NT2/D1 (cell line): ENCODE measurements around the gene KIF2A.

Source experiments
- DNase-seq: peaks from one replicate; pipeline ENCODE4 v3.0.0-alpha.2; 2011; ENCODE audit warnings: low read depth, low spot score
- H3K27me3 ChIP-seq: 2 replicates; pipeline ENCODE4 v1.6.0; 2011; ENCODE audit warnings: mild to moderate bottlenecking; ENCODE audit not compliant: insufficient read length, insufficient read depth
- H3K36me3 ChIP-seq: 2 replicates; pipeline ENCODE4 v1.6.1; 2011; ENCODE audit warnings: mild to moderate bottlenecking, low read length, mixed read lengths; ENCODE audit not compliant: insufficient read depth, insufficient read length
- H3K4me1 ChIP-seq: 2 replicates; pipeline ENCODE4 v1.5.1; 2011; ENCODE audit not compliant: insufficient read depth, insufficient read length
- H3K4me3 ChIP-seq: 2 replicates; pipeline ENCODE4 v1.5.1; 2011; ENCODE audit warnings: low read depth; ENCODE audit not compliant: insufficient read length
- H3K9ac ChIP-seq: 2 replicates; pipeline ENCODE4 v1.6.0; 2011; ENCODE audit warnings: low read depth; ENCODE audit not compliant: insufficient read length
- H3K9me3 ChIP-seq: 2 replicates; pipeline ENCODE4 v1.5.1; 2011; ENCODE audit warnings: mild to moderate bottlenecking, low read length; ENCODE audit not compliant: insufficient read depth
- SUZ12 ChIP-seq: IDR thresholded peaks from 2 replicates; pipeline ENCODE4 v1.6.1; 2011; ENCODE audit not compliant: insufficient read length, insufficient read depth; ENCODE audit errors: extremely low read depth
- YY1 ChIP-seq: IDR thresholded peaks from 2 replicates; pipeline ENCODE4 v1.6.1; 2011; ENCODE audit not compliant: insufficient read length, insufficient read depth
- ZNF274 ChIP-seq: IDR thresholded peaks from 2 replicates; pipeline ENCODE4 v1.6.1; 2011; ENCODE audit warnings: mild to moderate bottlenecking, low read depth, low read length

KIF2A gene

GRCh38 chr5:62268234-62268633 lies 37.8 kb upstream of the KIF2A start:
- TF ChIP-seq YY1 (no peak), ZNF274 (no peak), SUZ12 (no peak)
- Histone ChIP-seq H3K4me3 (no peak overlapping the region), H3K4me1 (no peaks in the 10 kb centered on the region), H3K27me3 (no peaks in the 10 kb centered on the region), H3K9ac (no peak overlapping the region), H3K9me3 (no peaks in the 10 kb centered on the region), H3K36me3 (no peaks in the 10 kb centered on the region)
- no peak for DNase-seq

GRCh38 chr5:62268792-62269191 lies 37.2 kb upstream of the KIF2A start:
- no peak for DNase-seq
- Histone ChIP-seq H3K9me3 (no peaks in the 10 kb centered on the region), H3K4me3 (no peak overlapping the region), H3K4me1 (no peaks in the 10 kb centered on the region), H3K27me3 (no peaks in the 10 kb centered on the region), H3K9ac (no peak overlapping the region), H3K36me3 (no peaks in the 10 kb centered on the region)
- no peak for TF ChIP-seq YY1
- no peak for TF ChIP-seq ZNF274
- no peak for TF ChIP-seq SUZ12

- DNase-seq: no peak
- Histone ChIP-seq H3K27me3 (no peaks in the 10 kb centered on the region), H3K9ac (no peak overlapping the region), H3K4me3 (no peak overlapping the region), H3K36me3 (no peaks in the 10 kb centered on the region), H3K9me3 (no peaks in the 10 kb centered on the region), H3K4me1 (no peaks in the 10 kb centered on the region)
- TF ChIP-seq SUZ12: no peak
- no peak for TF ChIP-seq ZNF274
- no peak for TF ChIP-seq YY1
Measured at GRCh38 chr5:62271370-62271769, 34.6 kb upstream of the KIF2A start.

GRCh38 chr5:62271870-62272269 lies 34.1 kb upstream of the KIF2A start:
- H3K9ac ChIP-seq: no peak overlapping the region
- no peaks in the 10 kb centered on the region for H3K27me3 ChIP-seq
- TF ChIP-seq YY1 (no peak), SUZ12 (no peak), ZNF274 (no peak)
- H3K4me1 ChIP-seq: no peaks in the 10 kb centered on the region
- H3K4me3 ChIP-seq: no peak overlapping the region
- no peaks in the 10 kb centered on the region for H3K9me3 ChIP-seq
- no peak for DNase-seq
- H3K36me3 ChIP-seq: no peaks in the 10 kb centered on the region

GRCh38 chr5:62273687-62274086 lies 32.3 kb upstream of the KIF2A start:
- no peak for DNase-seq
- H3K4me1 ChIP-seq: no peaks in the 10 kb centered on the region
- H3K9me3 ChIP-seq: no peaks in the 10 kb centered on the region
- no peak for TF ChIP-seq ZNF274
- no peak for TF ChIP-seq SUZ12
- TF ChIP-seq YY1: no peak
- no peaks in the 10 kb centered on the region for H3K36me3 ChIP-seq
- H3K9ac ChIP-seq: no peak overlapping the region
- no peaks in the 10 kb centered on the region for H3K27me3 ChIP-seq
- no peak overlapping the region for H3K4me3 ChIP-seq

- DNase-seq: no peak
- Histone ChIP-seq H3K36me3 (no peaks in the 10 kb centered on the region), H3K9me3 (no peaks in the 10 kb centered on the region), H3K4me1 (no peaks in the 10 kb centered on the region), H3K4me3 (no peak overlapping the region), H3K27me3 (no peaks in the 10 kb centered on the region), H3K9ac (no peak overlapping the region)
- TF ChIP-seq SUZ12: no peak
- no peak for TF ChIP-seq ZNF274
- no peak for TF ChIP-seq YY1
Measured at GRCh38 chr5:62275581-62275980, 30.4 kb upstream of the KIF2A start.

- H3K9ac ChIP-seq: no peak overlapping the region
- H3K36me3 ChIP-seq: no peaks in the 10 kb centered on the region
- no peaks in the 10 kb centered on the region for H3K4me1 ChIP-seq
- H3K4me3 ChIP-seq: no peak overlapping the region
- H3K9me3 ChIP-seq: no peaks in the 10 kb centered on the region
- H3K27me3 ChIP-seq: no peaks in the 10 kb centered on the region
- no peak for DNase-seq
- TF ChIP-seq SUZ12 (no peak), YY1 (no peak), ZNF274 (no peak)
Measured at GRCh38 chr5:62281411-62281810, 24.6 kb upstream of the KIF2A start.

GRCh38 chr5:62282064-62282463 lies 23.9 kb upstream of the KIF2A start:
- H3K4me3 ChIP-seq: no peak overlapping the region
- TF ChIP-seq SUZ12 (no peak), YY1 (no peak), ZNF274 (no peak)
- H3K36me3 ChIP-seq: no peaks in the 10 kb centered on the region

More at GRCh38 chr5:62282064-62282463, 23.9 kb upstream of the KIF2A start:
- DNase-seq: no peak
- H3K9me3 ChIP-seq: no peaks in the 10 kb centered on the region
- H3K27me3 ChIP-seq: no peaks in the 10 kb centered on the region
- H3K4me1 ChIP-seq: no peaks in the 10 kb centered on the region
- H3K9ac ChIP-seq: no peak overlapping the region
